IPS DF 19.7 (cell line): ENCODE data around the gene CD68.
"Not testable (repeated sequence)": the region's sequence is repeated elsewhere in the genome, so short reads cannot be mapped to it uniquely, and the experiment has no call there.

Source experiments
- DNase-seq: peaks from one replicate; pipeline ENCODE4 v3.0.0-alpha.2; 2013; ENCODE audit warnings: low read depth, low spot score

CD68 gene

DNA sequence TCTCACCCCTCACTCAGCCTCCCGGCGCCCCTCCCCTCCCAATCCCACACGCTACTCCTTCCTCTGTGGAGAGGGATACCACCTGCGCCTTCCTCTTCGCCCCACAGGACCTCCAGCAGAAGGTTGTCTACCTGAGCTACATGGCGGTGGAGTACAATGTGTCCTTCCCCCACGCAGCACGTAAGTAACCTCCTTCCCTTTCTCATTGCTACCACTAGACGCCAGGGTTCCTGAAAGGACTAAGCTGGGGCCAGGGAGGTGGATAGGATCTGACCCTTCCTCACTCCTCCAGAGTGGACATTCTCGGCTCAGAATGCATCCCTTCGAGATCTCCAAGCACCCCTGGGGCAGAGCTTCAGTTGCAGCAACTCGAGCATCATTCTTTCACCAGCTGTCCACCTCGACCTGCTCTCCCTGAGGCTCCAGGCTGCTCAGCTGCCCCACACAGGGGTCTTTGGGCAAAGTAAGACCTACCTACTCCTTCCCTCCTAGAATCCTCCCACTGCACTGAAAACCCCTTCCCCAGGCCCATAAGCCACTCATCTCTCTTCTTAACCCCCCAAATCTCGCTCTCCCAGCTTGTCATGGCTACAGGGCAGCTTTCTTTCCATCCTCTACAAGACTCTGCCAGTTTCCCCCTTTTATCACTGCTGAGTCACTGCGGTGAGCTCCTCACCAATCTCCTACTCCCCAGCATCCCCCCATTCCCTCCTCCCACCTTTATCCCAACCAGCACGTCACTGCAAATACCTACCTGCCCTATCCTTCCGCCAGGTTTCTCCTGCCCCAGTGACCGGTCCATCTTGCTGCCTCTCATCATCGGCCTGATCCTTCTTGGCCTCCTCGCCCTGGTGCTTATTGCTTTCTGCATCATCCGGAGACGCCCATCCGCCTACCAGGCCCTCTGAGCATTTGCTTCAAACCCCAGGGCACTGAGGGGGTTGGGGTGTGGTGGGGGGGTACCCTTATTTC lies 1.5 kb downstream of the CD68 start:
- no peak for DNase-seq

DNA sequence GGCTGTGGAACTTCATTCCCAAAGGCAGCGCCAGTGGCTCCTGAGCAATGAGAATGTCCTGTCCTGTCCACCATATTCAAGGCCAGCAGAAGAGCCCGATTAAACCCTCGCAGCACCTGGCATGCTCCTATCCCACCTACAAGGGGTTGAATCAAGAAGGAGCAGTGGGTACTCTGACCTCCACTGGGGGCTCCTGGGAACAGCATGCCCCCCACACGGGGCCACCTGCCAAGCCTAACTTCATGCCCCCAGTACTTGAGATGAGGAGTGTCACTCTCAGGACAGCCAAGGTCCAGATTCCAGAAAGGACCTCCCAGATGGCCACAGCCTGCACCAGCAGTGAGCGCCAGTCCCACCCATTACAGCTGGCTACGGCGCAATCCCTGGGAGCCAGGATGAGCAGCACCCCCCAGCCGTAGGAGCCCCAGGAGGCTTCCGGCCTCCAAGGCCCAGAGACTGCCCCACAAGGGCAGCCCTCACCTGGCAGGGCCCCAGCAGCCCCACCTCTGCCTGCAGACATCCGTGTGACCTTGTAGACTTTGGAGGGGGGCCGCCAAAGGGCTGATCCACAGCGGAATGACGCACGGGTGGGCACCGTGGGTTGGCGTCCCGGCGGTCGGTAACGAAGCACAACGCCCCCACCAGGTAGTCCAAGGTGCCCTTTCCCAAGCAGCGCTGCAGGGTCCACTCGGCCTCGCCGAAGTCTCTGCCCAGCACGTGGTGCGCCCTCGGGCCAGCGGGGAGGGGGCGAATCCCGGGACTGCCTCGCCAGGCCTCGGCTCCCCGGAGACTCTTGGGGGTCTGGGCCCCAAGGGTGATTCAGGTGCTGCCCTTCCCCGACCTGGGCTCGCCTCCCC lies 3.2 kb downstream of the CD68 start:
- DNase-seq, result no peak

DNA sequence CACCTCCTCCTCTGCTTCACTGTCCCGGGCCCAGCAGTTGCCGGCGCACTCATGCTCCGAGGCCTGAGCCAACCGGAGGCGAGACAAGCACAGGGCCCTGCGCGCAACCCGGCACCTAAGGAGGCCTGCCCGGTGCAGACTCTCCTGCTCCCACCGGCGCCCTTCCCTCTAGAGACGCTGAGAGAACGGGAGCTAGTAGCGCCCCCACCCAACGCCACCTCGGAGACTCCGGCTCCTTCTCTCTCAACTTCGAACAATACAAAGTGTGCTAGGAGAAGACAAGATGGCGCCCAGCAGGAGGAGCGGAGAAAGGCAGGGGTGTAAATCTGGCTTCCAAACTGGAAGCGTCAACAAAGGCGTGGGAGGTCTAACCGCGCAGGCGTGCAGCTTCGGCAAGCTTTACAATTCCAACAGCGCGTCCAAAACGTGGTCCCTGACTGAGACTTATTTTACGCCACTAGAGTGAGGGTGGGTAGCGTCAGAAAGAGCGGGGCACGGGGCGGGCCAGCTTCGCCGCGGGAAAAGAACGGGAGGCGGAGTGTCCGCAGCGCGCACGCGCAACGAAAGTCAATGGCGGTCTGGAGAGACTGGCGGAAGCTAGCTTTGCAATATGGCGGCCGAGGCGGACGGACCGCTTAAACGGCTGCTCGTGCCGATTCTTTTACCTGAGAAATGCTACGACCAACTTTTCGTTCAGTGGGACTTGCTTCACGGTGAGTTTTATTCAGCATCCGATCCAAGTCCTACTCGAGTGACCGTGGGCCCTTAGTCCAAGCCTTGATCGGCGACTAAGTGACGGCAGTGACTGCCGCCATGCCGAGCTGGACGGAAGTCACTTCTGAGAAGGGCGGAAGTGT lies 4.0 kb downstream of the CD68 start, which contains the start of gene MPDU1:
TSS of gene MPDU1 (plus strand) at position 600 of the 857 bp plus-strand sequence. CDS start at position 611, 11 bp downstream.
- DNase-seq, result peak; percentile 75

DNA sequence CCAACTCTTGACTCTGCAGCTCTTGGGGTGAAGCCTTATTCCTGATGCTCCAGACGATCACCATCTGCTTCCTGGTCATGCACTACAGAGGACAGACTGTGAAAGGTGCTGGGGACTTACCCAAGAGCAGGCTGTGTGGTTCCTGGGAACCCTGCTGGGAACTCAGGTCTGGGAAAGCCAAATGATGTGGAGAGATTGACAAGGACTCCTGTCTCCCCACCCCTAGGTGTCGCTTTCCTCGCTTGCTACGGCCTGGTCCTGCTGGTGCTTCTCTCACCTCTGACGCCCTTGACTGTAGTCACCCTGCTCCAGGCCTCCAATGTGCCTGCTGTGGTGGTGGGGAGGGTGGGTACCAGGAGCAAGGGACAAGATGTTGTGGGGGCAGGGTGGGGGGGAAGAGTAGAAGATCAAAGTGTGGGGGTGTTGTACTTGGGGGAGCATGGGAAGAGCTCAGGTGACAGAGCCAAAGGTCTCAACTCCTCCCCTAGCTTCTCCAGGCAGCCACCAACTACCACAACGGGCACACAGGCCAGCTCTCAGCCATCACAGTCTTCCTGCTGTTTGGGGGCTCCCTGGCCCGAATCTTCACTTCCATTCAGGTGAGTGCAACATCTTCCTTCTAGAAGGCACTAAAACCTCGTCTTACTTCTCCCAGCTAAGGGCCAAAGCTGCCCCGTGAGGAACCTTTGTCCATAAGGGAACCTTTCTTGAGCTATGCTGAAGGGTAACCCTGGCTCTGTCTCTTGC lies 7.4 kb downstream of the CD68 start:
- no peak for DNase-seq

DNA sequence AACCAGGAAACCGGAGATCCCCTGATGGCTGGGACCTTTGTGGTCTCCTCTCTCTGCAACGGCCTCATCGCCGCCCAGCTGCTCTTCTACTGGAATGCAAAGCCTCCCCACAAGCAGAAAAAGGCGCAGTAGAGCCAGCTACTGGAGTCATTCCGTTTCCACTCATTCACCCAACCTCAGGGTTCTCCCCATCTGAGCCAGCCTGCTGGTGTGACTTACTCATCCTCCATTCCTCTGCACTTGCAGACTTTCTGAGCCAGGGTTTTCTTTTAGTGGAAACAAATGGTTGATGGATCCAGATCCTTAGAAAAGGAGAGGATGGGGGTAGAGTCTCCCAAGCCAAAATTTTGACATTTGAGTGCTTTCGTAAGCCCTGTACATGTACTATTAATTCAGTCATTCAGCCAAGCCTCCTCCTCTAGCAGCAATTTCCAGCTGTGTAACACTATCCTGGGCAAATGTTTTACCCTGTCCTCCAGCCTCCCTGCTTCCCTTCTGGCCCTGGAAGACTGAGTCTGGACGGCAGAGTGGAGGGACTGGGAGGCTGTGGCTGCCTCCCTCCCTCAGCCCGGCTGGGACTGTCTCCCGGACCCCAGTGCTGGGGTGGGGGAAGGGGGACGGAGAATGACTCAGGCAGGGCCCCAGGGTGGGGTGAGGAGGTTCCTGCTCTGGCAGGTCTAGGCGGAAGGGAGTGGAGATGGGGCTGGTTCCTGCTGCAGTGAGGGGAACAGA lies 8.1 kb downstream of the CD68 start:
- no peak for DNase-seq

DNA sequence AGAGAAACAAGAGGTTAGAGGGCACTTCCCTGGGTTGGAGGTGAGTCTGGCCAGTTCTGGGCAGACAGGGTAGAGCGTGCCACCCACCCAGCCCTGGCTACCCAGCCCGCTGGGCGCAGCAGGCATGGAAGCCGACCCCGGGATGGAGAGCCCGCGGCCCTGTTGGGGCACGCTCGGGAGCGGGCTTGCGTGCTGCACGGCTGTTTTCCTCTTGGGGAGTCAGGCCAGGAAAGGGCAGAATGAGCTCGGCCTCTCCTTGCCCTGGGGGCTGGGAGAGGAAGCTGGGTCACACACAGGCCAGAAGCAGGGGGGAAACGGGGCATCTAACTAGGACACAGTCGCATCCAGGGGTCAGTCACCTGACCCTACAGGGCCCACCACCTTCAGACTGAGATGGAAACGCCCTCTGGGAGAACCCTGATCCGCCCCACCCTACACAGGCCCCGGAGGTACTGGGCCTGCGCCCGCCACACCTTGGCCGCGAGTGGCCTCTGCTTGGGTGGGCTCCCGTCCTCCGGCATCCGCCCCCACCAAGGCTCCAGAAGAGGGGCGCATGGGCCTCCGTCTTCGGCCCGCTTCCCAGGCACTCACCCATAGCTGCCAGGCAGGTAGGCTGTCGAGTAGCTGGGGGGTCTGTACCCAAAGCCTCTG lies 9.2 kb downstream of the CD68 start:
- DNase-seq, result no peak

DNA sequence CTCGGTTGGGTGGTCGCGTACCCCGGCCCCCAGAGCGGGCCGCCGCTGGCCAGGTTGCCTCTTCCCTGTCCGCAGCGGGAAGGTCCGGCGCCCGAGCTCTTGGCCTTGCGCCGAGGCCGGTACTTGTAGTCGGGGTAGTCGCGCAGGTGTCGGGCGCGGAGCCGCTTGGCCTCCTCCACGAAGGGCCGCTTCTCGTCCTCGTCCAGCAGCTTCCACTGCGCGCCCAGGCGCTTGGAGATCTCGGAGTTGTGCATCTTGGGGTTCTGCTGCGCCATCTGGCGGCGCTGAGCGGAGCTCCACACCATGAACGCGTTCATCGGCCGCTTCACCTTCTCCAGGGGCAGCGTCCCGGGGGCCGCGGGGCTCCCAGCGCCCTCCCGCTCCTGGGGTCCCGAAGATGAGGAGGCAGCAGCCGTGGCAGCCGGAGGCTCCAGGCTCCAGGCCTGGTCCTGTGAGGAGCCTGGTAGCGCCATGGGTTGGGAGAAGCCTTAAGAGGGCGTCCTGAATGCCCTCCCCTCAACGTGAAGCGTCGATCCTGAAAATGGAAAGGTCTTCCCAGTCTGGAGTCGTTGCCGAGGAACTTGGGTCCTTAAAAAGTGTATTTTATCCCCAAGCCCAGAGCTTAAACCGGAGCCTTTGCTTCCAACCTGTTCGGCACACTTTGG lies 9.9 kb downstream of the CD68 start:
- DNase-seq, result no peak

DNA sequence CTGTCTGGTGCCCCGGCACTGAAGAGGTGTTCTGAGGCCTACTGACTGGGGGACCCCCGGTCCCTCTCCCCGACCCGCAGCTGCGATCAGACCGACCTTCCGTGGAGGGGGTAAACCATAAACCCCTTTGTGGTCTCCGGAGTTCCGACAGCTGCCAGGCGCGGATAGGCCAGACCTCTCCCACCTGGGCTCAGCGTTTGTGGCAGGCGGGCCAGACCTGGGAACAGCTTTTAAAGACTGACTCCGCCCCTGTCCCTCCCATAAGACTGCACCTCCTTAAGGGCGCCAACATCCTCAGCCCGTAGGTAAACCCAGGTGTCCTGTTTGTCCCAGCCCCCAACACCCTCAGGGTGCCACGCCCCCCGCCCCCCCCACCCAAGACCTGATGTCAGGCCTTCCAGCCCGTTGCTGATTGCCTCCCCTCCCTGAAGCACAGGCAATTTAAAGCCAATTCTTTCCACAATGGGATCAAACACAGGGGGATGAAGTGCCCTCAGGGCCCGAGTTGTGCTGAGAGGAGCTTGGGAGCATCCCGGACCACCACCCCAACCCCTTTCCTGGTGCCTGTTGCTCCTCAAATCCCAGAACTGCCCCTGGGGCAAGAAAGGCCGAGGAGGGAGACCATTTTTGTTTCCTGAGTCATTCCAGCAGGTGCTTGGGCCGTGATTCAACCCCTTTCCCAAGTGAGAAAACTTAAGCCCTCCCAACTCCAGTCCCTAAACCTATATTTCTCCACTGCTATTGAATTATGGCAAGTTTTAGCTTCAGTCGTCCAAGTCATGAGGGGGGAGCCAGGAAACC lies 10.7 kb downstream of the CD68 start, which contains the start of gene SOX15:
TSS of gene SOX15 (minus strand) at position 204 of the 801 bp plus-strand sequence. CDS start 418 bp downstream, outside the sequence.
- DNase-seq, result no peak

DNA sequence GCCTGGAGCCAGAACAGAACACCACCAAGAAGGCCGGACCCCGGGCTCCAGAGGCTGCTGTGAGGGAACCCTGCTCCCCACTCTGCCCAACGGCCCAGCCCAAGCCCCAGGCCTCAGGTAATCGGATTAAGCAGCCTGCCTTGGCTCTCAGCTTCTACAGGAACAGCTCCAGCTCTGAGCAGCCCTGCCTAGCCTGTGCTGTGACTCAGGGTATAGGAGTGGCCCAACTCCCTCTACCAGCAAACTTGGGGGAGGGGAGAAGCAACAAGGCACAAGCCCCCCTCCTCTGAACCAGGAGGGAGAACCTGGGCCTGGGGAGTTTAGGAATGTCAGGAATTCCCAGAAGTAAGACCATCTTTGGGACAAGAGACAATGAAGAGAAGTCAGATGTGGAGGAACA lies 11.3 kb downstream of the CD68 start:
- DNase-seq, result peak; percentile 78

DNA sequence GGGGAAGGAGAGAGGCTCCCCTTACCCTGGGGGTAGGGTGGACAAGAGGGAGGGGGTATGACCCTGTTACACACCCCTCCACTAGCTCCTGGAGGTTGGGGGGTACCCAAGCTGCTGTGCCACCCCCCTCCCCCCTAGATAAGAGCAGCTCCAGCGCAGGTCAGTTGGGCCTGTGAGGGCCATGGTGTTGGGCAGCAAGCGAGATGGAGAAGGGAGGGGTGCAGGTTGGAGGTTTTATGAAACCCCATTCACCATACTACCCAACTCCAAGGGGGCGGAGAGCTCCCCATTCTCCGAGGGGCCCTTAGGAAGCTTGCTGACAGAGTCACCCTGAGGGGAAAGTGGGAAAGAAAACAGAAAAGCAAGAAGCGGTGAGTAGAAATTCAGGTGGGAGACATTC lies 12.2 kb downstream of the CD68 start:
- DNase-seq, result no peak

DNA sequence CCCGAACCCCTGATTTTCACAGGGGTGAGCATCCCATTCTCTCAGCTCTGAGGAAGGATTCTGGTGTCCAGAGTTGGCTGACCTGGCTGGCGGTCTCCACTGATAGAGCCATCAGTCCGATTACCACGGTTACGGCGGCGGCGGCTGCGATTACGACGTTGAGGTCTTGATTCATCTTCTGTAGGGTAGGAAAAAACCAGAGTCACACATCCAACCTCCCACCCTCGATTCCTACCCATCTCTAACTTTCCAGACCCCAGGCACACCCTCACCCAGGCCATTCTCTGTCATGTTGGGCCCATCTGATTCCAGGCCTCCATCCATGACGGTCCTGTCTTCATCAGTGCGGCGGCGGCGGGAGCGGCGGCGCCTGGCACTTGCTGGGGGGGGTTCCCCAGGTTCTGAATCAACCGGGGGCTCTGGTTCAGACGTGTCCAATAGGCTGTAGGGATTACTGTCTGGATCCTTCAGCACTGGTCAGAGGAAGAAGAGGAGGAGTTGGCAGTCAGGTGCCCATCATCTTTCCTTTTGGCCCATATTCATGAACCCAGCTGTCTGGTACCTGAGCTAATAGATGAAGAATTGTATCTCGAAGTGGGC lies 13.1 kb downstream of the CD68 start:
- no peak for DNase-seq

DNA sequence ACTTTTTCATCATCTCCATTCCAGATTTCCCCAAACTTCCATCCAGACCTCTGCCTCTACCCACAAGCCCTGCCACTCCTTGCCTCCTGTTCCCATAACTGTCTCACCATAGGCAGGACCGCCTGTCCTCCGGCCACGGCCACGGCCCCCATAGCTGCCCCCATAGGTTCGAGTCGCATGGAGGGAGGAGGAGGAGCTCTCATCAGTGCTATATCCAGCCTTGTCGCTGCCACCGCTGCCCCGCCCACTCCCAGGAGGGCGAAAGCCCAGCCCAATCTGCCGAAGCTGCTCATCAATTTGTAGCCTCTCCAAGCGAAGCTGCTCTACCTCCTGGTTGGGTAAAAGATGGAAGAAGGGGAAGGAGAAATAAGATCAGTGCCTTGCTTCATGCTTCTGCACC lies 13.9 kb downstream of the CD68 start:
- DNase-seq, result no peak

DNA sequence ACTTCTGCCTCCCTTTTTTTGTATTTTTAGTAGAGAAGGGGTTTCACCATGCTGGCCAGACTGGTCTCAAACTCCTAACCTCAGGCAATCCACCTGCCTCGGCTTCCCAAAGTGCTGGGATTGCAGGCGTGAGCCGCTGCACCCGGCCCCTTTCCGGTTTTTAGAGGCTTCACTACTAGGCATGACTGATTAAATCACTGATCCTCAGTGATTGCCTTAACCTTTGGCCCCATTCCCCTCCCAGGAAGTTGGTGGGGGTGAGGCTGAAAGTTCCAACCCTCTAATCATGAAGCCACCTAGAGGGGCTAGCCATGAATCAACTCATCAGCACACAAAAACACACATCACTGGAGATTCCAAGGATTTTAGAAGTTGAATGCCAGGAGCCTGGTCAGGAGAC lies 18.1 kb downstream of the CD68 start:
- DNase-seq, result not testable (repeated sequence)

DNA sequence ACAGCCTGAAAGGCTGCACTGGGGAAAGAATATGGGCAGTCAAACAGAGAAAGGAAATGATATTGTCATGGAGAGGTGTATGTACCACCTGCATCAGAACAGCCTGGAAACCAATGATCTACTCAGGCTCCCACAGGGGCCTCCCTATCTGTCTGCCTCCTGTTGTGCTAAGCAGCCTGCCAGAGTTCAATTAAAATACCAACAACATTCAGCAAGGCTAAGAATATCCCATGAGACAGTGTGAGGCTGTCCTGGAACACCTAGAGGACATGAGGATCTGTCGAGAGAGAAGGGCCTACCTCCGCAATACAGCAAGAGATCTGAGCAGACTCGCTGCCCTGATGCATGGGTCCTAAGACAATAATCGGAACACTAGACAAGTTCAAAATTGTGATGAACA lies 26.8 kb downstream of the CD68 start:
- DNase-seq, result no peak

DNA sequence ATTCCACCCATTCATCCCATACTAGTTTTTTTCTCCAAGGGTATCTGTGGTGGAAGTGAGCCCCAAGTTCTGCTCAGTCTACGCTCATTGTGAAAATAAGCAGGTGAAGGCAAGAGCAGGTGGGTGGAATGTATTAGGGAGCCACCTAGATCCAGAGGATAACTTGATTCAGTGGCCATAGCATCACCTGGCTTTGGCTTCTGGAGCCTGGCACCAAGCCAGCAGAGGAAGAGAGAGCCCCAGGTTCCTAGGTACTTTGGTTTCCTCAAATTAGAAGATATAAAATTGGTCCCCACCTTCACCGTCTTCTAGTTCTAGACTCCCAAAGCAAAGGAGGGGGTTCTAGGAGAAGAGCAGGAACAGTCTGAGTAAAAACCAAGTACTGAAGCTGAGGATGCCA lies 31.2 kb downstream of the CD68 start:
- DNase-seq, result no peak

DNA sequence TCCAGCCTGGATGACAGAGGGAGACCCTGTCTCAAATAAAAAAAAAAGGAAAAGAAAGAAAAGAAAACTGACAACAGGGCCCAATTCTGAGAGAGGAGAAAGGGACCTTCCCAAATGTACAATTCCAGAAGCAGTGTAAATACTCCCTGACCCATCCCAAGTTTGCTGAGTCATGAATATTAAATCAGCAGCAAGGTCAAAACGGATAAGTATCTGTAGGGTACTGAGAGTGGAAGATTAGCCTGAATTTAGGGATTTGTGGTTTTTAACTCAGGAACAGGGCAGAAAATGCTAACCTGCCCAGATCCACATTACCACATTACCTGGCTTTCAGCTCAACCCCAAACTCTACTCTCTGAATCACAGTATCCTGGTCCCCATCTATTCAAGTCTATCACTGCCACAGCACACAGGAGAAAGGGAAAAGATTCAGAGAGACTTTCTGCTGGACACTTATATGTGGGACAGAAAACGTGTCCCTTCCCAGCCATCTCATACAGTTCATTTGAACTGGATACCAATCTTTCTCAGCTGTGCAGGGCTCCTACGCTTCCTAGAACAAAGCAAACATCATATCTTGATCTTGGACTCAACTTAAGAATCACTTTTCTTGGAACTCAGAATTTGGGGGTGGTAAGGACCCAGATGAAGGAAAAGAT lies 32.3 kb downstream of the CD68 start:
- DNase-seq, result no peak

DNA sequence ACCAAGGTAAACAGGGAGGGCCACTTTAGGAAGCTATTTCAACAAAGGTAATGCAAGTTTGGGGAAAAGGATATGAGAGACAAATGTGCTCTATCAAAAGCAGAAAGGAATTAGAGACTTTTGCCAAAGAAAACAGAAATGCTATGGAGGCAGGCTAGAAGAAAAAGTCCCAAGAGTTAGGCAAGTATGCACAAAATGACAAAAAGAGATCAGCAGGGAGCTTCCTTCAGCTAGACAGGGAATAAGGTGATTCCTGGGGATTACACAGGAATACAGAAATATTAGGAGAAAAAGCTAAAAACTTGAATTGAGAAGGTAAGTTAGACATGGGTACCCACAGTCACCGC lies 32.8 kb downstream of the CD68 start:
- no peak for DNase-seq
